HCT116 (cell line): Measurements from ENCODE around the gene PANK3.

Experiments used
- CTCF ChIP-seq, 3 experiments: fragments of 200-600 bp in 1 of 3; sonication (generic) in 1 of 3; IDR thresholded peaks in 2 of 3; conservative IDR thresholded peaks in 1 of 3; 2 replicates each; pipeline ENCODE4 v1.5.1; 2012 to 2017; ENCODE audit warnings: low read depth in 2 of 3, low read length in 2 of 3, antibody characterized with exemption in 1 of 3, borderline replicate concordance in 1 of 3, control low read depth in 1 of 3, mild to moderate bottlenecking in 1 of 3, mixed read lengths in 1 of 3, mixed run types in 1 of 3, moderate library complexity in 1 of 3; ENCODE audit not compliant: insufficient read depth in 1 of 3
- EZH2 ChIP-seq: fragments of 200-600 bp; sonication (generic); IDR thresholded peaks from 2 replicates; pipeline ENCODE4 v1.6.1; 2017; ENCODE audit warnings: antibody characterized with exemption, mixed run types
- MAX ChIP-seq: IDR thresholded peaks from 2 replicates; pipeline ENCODE4 v1.6.1; 2012
- POLR2A ChIP-seq: IDR thresholded peaks from 2 replicates; pipeline ENCODE4 v1.7.0; 2011; ENCODE audit warnings: borderline replicate concordance; ENCODE audit not compliant: insufficient read depth, insufficient read length; ENCODE audit errors: extremely low read depth
- POLR2AphosphoS5 ChIP-seq: IDR thresholded peaks from 2 replicates; pipeline ENCODE4 v1.6.1; 2011; ENCODE audit warnings: mild to moderate bottlenecking, low read depth, low read length, moderate library complexity
- RAD21 ChIP-seq: IDR thresholded peaks from 2 replicates; pipeline ENCODE4 v1.6.1; 2012; ENCODE audit warnings: low read depth, mild to moderate bottlenecking
- REST ChIP-seq: IDR thresholded peaks from 2 replicates; pipeline ENCODE4 v1.6.1; 2012; ENCODE audit warnings: low read depth
- YY1 ChIP-seq: IDR thresholded peaks from 2 replicates; pipeline ENCODE4 v1.6.1; 2011; ENCODE audit warnings: low read length, low read depth, moderate library complexity, mild to moderate bottlenecking; ENCODE audit not compliant: insufficient replicate concordance; ENCODE audit errors: extremely low read depth
- ZNF274 ChIP-seq: fragments of 200-500 bp; sonication (Bioruptor generic); IDR thresholded peaks from 2 replicates; pipeline ENCODE4 v1.6.1; 2014; ENCODE audit warnings: mild to moderate bottlenecking, low read depth, low read length, inconsistent platforms

- TF ChIP-seq POLR2A (no peak), EZH2 (no peak), REST (no peak), POLR2AphosphoS5 (no peak), CTCF (IDR thresholded peaks at IDR 0.05 in 2 of 3, conservative IDR thresholded peaks at IDR 0.05 in 1 of 3; ENCODE audit: borderline replicate concordance in 1 of 3, insufficient read depth in 1 of 3, low read depth in 2 of 3, low read length in 2 of 3) (no peak), RAD21 (no peak), MAX (no peak), YY1 (no peak), ZNF274 (no peak)
Measured at GRCh38 chr5:168563959-168564358, 15.2 kb downstream of the PANK3 start.
